Stimulated activated CD4-positive, alpha-beta T cell treated with anti-CD3 and anti-CD28 coated beads, Interleukin-4, amount 100 ng/mL, for 48 hours (primary cell): ENCODE results near the gene SUB1.
"Not testable (repeated sequence)": the region's sequence is repeated elsewhere in the genome, so short reads cannot be mapped to it uniquely, and the experiment has no call there.

Experiments used
- DNase-seq, 2 donors: peaks; one replicate each; pipeline ENCODE4 v3.0.0-alpha.2; 2020; ENCODE audit warnings: low read depth in 2 of 2

The SUB1 gene

DNA sequence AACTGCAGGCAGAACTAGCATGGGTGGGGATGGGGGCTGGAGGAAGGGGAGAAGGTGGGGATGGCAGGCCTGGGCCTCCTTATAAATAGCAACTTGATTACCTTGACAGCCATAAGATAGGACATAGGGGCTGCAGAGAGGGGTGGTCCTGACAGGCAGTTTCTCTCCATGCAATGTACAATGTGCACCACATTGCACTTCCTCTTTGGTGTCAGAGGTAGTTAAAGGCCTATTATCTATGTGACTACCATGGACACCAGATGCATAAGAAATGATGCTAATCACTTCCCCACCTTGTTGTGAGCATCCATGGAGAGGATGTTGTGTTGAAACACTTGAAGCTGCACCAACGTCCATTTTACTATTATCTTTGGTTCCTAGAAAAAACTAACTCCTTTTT is 20.2 kb upstream of the SUB1 start:
- no peak for DNase-seq

DNA sequence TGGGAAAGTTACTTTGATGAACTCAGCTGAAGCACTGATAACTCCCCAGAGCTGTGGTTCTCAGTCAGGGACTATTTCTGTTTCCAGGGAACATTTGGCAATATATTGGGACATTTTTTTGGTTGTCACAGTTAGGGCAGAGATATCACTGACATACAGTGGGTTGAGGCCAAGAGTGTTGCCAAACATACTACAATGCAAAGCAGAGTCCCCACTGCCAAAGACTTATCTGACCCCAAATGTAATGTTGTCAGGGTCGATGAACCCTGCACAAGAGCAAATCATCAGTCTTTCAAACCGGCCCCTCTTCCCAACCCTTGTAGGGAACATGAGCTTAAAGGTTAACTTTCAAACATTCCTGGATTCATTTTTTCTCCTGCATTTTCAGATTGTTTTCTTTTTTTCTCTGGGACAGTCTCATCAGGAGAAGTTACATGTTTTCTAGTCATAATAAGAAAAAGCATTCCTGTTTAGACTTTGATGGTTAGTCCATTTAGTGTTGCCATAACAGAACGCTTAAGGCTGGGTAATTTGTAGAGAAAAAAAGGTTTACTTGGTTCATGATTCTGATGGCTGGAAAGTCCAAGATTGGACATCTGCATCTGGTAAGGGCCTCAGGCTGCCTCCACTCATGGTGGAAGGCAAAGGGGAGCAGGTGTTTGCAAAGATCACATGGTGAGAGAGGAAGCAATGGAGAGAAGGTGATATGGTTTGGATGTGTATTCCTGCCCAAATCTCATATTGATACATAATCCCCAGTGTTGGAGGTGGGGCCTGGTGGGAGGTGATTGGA is 18.8 kb upstream of the SUB1 start:
- DNase-seq = no peak

DNA sequence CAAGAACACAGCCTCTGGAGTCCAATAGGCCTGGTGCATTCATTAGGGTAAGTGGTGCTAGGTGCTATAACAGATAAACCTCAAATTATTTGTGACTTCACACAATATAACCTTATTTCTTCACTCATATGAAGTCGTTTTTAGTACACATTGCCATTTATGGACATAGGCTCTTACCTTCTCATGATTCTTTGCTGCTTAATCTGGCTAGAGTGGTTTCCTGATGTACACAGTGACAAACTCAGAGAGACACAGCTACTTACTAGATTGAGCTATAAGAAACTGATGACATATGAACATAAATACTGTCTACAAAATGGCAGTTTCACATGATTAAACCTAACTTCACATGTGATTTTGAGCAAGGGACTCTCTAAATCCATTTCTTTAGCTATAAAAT is 14.2 kb upstream of the SUB1 start:
- DNase-seq = no peak

DNA sequence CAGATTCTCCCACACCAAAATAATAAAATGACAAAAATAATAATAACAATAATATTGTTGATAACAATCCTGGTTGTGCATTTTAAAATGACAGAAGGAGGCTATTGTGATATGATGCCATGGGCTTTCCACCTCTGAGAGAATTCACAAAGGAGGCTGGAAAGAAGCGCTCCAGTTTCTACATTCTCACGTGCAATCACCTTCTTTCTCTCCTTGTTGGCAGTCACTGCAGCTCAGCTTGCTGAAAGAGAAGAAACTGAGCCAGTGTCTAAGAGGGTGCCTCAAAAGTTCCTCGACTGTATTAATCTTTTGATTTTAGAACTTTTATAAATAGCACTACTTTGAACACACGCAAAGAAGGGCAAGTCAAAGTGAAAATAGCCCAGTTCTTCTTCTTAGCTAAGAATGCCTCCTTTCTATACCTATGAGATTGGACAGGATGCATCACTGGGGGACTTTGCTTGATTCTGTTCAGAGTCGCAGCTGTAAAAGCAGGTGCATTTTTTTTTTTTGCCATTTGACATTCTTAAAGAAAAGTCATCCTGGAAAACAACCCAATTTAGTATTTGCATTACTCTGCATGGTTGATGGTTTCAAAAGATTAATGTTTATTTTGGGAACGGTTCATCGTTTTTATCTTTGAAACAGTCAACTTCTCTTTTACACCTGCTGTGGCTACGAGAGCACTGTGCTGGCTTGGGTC is 12.4 kb upstream of the SUB1 start:
- no peak for DNase-seq

DNA sequence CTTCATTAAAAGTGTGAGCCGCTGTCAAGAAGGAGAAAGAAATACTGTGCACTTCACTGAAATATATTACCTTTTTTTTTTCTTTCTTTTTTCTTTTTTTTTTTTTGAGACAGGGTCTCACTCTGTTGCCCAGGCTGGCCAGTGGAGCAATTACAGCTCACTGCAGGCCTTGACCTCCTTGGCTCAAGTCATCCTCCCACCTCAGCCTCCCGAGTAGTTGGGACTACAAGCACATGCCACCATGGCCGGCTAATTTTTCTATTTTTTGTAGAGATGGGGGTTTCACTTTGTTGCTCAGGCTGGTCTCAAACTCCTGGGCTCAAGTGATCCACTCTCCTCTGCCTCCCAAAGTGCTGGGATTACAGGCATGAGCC is 11.9 kb upstream of the SUB1 start:
- not testable (repeated sequence) for DNase-seq

DNA sequence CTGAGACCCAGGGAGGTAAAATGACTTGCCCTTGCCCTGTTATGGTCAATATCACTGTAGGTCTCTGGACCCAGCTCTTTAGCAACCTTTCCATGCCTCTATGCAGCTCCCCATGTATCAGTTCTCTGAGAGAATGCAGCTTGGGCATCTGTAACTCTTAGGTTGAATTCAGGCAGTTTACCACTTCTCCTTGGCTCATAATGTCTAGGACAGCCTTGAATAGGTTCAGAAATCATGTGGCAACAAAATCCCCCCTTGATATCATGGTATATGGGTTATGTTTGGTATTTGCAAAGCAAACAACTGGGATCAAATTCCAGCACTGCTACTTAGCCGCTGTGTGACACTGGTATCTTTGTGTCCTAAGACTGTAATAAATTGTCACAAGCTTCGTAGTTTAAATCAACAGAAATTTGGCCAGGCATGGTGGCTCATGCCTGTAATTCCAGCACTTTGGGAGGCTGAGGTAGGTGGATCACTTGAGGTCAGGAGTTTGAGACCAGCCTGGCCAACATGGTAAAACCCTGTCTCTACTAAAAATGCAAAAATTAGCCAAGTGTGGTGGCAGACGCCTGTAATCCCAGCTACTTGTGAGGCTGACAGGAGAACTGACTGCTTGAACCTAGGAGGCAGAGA is 10.7 kb upstream of the SUB1 start:
- DNase-seq = no peak

DNA sequence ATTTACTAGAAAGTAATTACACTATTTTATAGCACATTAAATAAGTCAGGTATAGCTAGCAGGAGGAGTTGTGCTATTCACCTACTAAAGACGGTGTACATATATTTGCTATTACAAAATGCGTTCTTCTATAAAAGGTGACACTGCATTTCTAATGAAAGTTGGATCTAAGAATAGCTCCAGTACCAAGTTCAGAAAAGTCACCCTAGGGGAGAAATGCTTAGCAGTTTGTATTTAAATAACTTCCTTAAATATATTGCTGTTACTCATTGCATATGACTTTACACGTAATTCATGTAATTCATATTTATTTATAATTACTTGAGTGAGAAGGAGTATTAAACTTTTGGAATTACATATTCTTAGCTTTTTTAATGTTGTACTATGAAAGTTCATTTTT is 7.0 kb upstream of the SUB1 start:
- no peak for DNase-seq

DNA sequence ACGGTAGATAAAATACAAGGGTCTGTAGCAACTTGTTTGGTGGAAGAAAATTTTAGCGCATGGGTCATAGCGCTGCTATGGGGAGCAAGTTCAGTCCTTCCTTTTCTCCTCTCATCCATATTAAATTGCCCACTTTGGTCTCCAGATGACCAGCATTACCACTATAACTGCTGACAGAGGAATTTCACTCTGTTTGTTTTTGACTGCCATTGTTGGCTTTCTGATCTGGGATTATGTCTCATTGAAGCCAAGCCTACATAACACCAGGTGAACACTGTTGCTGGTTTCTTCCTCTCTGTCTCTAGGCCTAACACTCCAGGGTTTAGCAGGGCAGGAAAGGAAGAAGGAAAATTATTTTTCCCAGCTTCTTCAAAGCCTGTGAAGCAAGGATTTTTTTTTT is 6.6 kb upstream of the SUB1 start:
- no peak for DNase-seq

DNA sequence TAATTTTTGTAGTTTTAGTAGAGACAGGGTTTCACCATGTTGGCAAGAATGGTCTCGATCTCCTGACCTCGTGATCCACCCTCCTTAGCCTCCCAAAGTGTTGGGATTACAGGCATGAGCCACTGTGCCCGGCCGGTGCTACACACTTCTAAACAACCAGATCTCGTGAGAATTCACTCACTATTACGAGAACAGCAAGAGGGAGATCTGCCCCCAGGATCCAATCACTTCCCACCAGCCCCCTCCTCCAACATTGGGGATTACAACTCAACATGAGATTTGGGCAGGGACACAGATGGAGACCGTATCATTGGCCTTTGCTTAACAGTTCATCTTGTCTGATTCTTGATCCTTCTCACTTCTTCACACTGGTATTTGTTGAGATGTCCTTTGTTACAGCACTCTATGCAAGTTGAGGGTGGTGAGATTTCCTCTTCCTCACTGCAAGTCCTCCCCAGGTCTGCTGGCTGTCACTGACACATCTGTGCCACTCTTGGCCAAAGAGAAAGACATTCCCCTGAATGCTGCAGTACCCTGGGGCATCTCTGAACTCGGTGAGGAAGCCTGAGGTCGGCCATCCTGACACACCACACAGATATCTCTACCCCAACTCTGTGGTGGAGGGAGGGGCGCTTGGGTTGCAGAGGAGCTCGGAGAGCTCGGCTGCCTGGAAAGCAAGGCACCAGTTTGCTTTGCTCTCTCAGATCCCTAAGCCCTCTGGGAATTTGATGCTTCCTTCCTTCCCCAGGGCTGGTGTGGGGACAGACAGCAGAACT is 4.2 kb upstream of the SUB1 start:
- DNase-seq = no peak

DNA sequence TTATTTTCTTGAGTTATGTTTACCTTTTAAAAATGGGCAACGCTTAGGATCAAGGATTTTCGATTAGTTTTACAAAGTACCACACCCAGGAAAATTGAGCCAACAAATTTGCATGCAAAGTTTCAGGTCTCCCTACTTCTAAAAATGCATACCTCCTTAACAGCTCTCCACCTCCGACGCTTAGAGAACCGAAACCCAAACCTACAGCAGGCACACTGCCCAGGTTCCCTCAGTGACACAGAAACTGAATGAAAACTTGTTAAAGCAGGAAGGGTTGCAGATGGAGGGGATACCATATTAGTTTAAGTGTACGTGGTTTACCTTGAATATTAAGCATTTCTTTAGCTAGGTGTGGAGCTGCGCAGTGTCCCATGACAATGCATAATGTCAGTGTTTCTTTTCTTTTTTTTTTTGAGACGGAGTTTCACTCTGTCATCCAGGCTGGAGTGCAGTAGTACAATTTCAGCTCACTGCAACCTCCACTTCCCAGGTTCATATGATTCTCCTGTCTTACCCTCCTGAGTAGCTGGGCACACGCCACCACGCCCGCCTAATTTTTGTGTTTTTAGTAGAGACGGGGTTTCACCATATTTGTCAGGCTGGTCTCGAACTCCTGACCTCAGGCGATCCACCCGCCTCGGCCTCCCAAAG is 1.6 kb upstream of the SUB1 start:
- no peak for DNase-seq

DNA sequence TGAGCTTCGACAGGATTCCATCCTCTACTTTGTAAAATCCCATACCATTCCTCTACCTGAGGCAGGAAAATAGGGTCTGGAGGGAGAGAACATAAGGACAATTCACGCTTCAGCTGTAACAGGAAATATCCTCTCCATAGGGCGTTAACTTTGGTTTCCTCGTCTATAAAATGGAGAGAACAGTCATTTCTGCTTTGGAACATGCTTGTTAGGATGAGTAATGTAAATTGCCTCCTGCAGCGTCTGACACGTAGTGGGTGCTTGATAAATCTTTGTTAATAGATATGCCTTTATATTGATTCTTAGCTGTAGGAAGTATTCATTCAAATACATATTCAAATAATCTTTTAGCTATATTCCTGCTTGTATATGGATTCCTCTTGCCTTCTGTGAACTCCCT is 711 bp upstream of the SUB1 start:
- DNase-seq = no peak

DNA sequence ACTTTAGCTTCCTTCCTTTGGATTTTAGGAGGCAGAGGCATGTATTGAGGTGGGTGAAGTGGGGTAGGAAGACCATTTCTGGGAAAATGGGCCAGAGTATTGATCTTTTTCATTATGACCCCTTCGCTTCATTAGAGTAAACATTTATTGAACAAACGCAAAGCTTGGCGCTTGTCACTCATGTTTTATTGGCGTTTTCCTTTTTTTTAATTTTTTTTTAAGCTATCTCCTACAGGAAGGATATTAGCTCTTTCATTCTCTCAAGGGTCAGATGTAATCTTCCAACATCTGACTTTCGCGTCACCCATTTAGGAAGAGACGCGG is 273 bp upstream of the SUB1 start:
- DNase-seq = no peak

DNA sequence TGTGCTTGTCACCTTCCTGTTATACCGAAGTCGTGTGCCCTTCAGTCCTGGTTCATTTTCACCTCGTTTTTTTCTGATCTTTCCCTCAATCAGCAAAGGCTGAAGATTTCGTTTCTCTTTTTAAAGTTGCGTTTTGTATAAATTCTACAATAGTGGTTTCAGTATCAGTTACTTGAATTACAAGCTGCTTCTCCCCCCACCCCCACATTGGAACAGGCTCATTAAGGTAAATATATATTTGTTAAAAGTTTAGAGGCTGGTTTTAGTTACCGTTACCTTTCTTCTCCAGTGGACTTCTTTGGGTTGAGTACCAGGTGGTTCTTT is 881 bp downstream of the SUB1 start:
- DNase-seq = peak in 1 of 2 donors; percentile 26

DNA sequence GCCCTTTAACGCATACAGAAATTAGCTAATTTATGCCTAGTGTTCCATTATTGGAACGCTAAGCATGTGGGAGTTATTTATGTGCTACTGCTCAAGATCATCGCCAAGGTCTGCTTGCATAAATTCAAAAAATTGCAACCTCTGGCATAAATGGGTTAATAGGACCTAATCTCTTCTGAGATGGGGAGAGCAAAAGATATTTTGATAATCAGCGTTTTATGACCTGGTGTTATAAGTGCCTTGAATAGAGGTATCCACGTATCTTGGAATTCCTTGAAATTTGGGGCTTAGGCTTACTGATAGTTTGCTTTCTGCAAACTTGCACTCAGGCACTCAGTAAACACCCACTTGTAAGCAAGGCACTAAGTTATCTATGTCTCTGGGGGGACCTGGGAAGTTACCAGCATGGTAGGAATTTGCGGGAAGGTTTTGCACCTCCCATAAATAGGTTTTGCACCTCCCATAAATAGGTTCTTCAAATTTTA is 1.8 kb downstream of the SUB1 start:
- no peak for DNase-seq

DNA sequence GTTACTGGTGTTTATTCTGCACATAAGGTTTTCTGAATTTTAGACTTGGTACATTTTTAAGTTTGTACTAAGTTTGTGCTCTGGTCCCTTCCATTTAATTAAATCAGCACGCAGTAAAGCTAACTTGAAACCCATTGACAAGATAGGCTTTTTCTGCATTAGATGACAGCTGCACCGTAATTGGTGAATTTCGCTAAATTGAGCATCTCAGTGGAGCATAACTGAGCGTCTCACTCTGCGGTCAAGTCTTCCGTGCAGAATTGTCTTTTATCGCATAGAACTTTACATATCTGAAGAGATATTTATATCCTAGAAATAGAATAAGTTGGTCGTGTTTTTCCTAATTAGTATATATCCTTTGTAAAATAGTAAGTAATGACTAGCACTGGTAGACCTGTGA is 4.1 kb downstream of the SUB1 start:
- DNase-seq = no peak

DNA sequence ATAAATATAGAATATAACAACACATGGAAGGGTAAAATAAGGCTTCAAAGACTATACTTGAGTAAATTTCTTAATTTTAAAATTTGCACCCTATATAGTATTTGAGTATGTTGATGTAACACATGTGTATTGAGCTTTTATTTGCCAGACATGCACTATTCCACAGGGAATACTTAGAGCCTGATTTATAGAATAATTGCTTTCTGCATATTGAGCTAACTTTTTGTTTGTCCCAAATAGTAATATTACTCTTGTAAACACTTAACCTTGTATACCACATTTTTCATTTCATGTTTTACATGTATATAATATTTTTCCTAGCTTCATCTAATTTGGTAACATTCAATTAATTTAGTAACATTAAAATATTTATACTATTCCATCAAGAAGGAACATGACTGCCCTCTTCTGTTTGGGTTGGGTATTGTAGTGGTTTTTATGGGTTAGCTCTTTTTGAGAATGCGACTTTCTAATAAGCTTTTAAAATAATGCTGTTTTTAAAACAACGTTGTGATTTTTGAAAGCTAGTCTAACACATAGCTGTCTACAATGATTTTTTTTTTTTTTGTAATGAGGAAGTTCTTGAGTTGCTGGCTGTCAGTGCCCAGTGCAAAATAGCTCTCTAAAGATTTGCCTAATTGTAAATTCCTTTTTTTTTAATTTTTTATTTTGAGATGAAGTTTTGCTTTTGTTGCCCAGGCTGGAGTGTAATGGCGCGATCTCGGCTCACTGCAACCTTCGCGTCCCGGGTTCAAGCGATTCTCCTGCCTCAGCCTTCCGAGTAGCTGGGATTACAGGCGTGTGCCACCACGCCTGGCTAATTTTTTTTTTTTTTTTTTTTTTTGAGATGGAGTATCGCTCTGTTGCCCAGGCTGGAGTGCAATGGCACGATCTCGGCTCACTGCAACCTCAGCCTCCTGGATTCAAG is 4.8 kb downstream of the SUB1 start:
- DNase-seq = no peak

DNA sequence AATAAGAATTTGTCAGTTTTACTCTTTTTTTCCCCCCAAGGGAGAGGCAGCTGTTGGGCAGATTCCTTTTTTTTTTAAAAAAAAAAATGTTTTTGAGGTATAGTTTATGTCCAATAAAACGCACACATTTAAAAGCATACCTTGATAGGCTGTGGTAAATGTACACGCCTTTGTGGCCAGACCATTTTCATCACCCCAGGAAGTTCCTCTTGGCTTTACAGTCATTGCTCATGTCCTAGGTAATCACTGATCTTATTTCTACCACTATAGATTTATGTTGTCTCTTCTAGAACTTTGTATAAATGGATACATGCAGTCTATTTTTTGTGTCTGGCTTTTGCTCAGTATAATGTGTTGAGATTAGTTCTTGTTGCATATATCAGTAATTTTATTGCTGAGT is 9.8 kb downstream of the SUB1 start:
- DNase-seq = no peak

DNA sequence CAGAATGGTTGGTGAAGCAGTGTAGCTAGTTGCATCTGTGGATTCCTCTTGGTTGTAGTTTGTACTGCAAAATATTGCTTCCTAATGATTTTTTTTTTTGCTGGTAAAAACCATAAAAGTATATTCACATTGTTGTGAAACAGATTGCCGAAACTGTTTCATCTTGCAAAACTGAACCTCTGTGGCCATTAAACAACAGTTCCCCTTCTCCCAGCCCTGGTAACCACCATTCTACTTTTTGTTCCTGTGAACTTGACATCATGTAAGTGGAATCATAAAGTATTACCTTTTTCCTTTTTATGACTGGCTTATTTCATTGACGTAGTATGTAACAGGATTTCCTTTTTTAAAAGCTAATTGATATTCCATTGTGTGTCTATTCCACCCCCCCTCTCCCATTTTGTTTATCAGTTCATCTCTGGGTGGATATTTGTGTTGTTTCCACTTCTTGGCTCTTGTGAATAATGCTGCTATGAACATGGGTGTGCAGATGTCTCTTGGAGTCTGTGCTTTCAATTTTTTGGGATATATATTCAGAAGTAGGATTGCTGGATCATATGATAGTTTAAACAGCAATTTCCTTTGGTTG is 11.8 kb downstream of the SUB1 start:
- no peak for DNase-seq

DNA sequence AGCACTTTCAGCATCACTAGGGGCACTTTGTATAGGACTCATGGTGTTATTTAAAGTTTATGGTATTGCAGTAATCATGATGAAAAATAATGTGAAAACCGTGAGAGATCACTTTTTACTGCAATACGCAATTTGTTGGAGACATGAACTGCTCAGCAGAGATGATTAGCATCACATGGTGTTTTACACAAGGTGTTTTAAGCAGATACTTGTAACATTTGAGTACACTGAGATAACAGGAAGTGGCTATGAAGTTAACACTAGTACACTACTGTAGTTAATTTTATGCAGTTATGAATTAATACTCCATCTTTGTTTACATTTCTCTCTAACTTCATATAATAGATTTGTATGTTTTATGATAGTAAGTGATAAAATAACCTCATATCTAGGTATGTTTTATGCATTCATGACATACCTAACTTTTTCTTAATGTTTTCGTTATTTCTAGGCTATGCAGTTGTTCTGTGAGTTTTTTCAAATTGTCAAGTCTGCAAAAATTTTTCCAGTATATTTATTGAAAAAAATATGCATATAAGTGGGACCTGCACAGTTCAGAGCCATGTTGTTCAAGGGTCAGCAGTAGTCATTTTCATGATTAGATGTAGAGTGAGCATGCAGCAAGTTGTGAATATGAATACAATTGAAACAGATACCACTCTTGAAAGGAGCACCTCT is 13.0 kb downstream of the SUB1 start:
- no peak for DNase-seq

DNA sequence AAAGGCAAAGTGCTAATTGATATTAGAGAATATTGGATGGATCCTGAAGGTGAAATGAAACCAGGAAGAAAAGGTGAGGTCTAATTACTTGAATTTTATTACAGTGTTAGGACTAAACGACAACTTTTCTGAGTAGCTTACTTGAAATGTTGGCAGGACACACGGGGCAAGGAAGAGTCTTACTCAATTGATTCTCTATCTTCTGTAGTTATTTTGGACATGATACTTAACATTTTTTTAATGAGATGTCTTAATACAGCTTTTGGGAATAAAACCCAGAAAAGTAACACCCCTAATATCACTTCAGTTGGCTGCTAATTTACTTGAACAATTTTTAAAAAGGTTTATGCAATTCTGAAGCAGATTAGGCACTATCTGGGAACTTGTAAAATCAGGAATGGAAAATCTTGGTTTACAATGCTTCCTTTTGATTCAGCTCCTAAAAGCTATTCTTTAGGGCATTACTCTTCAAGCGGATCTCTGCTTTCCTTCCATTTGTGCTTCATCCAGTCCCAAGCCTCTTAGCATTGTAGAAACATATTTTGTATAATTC is 13.7 kb downstream of the SUB1 start:
- DNase-seq = no peak
